HCT116 (cell line): Measurements from ENCODE around the gene ZBTB42. TPM values are rescaled to one million over a fixed set of nuclear protein-coding genes. Genes with fewer than 3 reads are reported as not detected.

ENCODE experiments used
- ATAC-seq: fragments of 200-7000 bp; cut with Tn5 transposase; 2 replicates; pipeline ENCODE4 v1.9.1; 2020; ENCODE audit warnings: mild to moderate bottlenecking, moderate library complexity
- BruUV-seq: library from RNA; stranded (reverse); fragments of 400-500 nt; replicated peaks from 2 replicates; lab custom pipeline; 2021; lab: Mats Ljungman, UMichigan
- CTCF ChIA-PET: fragments of 300-600 bp; sonication (Branson Sonifier 250); formaldehyde crosslinking; loops from one replicate; lab custom pipeline; 2021; ENCODE audit warnings: antibody characterized with exemption; lab: Charles Lee
- POLR2A ChIA-PET: fragments of 300-600, 350-600 bp; sonication (Branson Sonifier 250); formaldehyde crosslinking; loops from one replicate; lab custom pipeline; 2021; ENCODE audit warnings: antibody characterized with exemption; lab: Charles Lee
- RAD21 ChIA-PET, 2 experiments: fragments of 300-600 bp; sonication (Branson Sonifier 250); formaldehyde crosslinking; loops; one replicate each; lab custom pipeline; 2023; ENCODE audit warnings: low total read pairs in 2 of 2; ENCODE audit not compliant: uncharacterized antibody in 2 of 2, unreplicated experiment in 2 of 2, low non-redundant PET in 1 of 2; lab: Charles Lee
- DNase-seq: peaks from one replicate; pipeline ENCODE4 v3.0.0-alpha.2; 2010; ENCODE audit warnings: low read depth, low spot score
- H2AFZ ChIP-seq: fragments of 200-600 bp; shearing (Covaris generic), sonication (generic); 2 replicates; pipeline ENCODE4 v1.6.1; 2017; ENCODE audit warnings: low read depth, mixed run types, mixed read lengths, antibody characterized with exemption, low read length; ENCODE audit not compliant: poor library complexity, severe bottlenecking
- H3K27ac ChIP-seq: 2 replicates; pipeline ENCODE4 v1.5.1; 2012; ENCODE audit warnings: low read depth, low read length
- H3K27me3 ChIP-seq: fragments of 200-600 bp; sonication (generic); 2 replicates; pipeline ENCODE4 v1.6.1; 2016; ENCODE audit warnings: mixed run types, low read length, mixed read lengths; ENCODE audit not compliant: insufficient read depth
- H3K36me3 ChIP-seq, 2 experiments: fragments of 200-500 bp in 1 of 2; fragments of 200-600 bp in 1 of 2; sonication (Bioruptor generic) in 1 of 2; sonication (generic) in 1 of 2; 2 replicates each; pipeline versions ENCODE4 v1.5.1 to v1.6.1; 2014 to 2016; ENCODE audit warnings: low read length in 2 of 2, inconsistent platforms in 1 of 2, mixed read lengths in 1 of 2, mixed run types in 1 of 2; ENCODE audit not compliant: insufficient read depth in 2 of 2, control insufficient read depth in 1 of 2
- H3K4me1 ChIP-seq, 2 experiments: fragments of 200-600 bp in 1 of 2; sonication (generic) in 1 of 2; 2 replicates each; pipeline versions ENCODE4 v1.5.1 to v1.6.1; 2012 to 2017; ENCODE audit warnings: low read length in 2 of 2, inconsistent platforms in 1 of 2, mild to moderate bottlenecking in 1 of 2, mixed read lengths in 1 of 2, mixed run types in 1 of 2, moderate library complexity in 1 of 2; ENCODE audit not compliant: insufficient read depth in 2 of 2, control insufficient read depth in 1 of 2
- H3K4me2 ChIP-seq: fragments of 200-600 bp; sonication (generic); 2 replicates; pipeline ENCODE4 v1.6.1; 2017; ENCODE audit warnings: mixed run types, low read length, mixed read lengths
- H3K4me3 ChIP-seq, 2 experiments: fragments of 200-600 bp in 1 of 2; sonication (generic) in 1 of 2; replicated peaks in 1 of 2; 2 replicates each; pipeline ENCODE4 v1.5.1; 2011 to 2016; ENCODE audit warnings: low read length in 2 of 2, control low read depth in 1 of 2, low read depth in 1 of 2, mild to moderate bottlenecking in 1 of 2, mixed read lengths in 1 of 2, mixed run types in 1 of 2
- H3K79me2 ChIP-seq: fragments of 200-600 bp; sonication (generic); 2 replicates; pipeline ENCODE4 v1.6.1; 2017; ENCODE audit warnings: mild to moderate bottlenecking, mixed run types, low read length, moderate library complexity, mixed read lengths; ENCODE audit not compliant: insufficient read depth
- H3K9ac ChIP-seq: fragments of 200-600 bp; sonication (generic); 2 replicates; pipeline ENCODE4 v1.6.1; 2016; ENCODE audit warnings: low read length, mixed read lengths
- H3K9me2 ChIP-seq: fragments of 200-600 bp; sonication (generic), shearing (Covaris generic); 2 replicates; pipeline ENCODE4 v1.6.1; 2017; ENCODE audit warnings: mixed run types, mild to moderate bottlenecking, moderate library complexity; ENCODE audit not compliant: insufficient read depth
- H3K9me3 ChIP-seq, 2 experiments: fragments of 200-500 bp in 1 of 2; fragments of 200-600 bp in 1 of 2; sonication (Bioruptor generic) in 1 of 2; sonication (generic) in 1 of 2; 2 replicates each; pipeline ENCODE4 v1.6.1; 2014 to 2017; ENCODE audit warnings: low read length in 2 of 2, mixed read lengths in 2 of 2, inconsistent platforms in 1 of 2, low read depth in 1 of 2, mild to moderate bottlenecking in 1 of 2, mixed run types in 1 of 2, moderate library complexity in 1 of 2; ENCODE audit not compliant: control insufficient read depth in 1 of 2, insufficient read depth in 1 of 2
- H4K20me1 ChIP-seq: fragments of 200-600 bp; sonication (generic), shearing (Covaris generic); 2 replicates; pipeline ENCODE4 v1.6.1; 2017; ENCODE audit warnings: mixed run types, mild to moderate bottlenecking, moderate library complexity; ENCODE audit not compliant: insufficient read depth
- CBX3 ChIP-seq: IDR thresholded peaks from 2 replicates; pipeline ENCODE4 v1.6.1; 2012; ENCODE audit warnings: low read depth
- CTCF ChIP-seq, 3 experiments: fragments of 200-600 bp in 1 of 3; sonication (generic) in 1 of 3; IDR thresholded peaks in 2 of 3; conservative IDR thresholded peaks in 1 of 3; 2 replicates each; pipeline ENCODE4 v1.5.1; 2012 to 2017; ENCODE audit warnings: low read depth in 2 of 3, low read length in 2 of 3, antibody characterized with exemption in 1 of 3, borderline replicate concordance in 1 of 3, control low read depth in 1 of 3, mild to moderate bottlenecking in 1 of 3, mixed read lengths in 1 of 3, mixed run types in 1 of 3, moderate library complexity in 1 of 3; ENCODE audit not compliant: insufficient read depth in 1 of 3
- FOSL1 ChIP-seq: IDR thresholded peaks from 2 replicates; pipeline ENCODE4 v1.6.1; 2012; ENCODE audit warnings: low read depth
- JUND ChIP-seq: IDR thresholded peaks from 2 replicates; pipeline ENCODE4 v1.6.1; 2012
- MAX ChIP-seq: IDR thresholded peaks from 2 replicates; pipeline ENCODE4 v1.6.1; 2012
- POLR2A ChIP-seq: IDR thresholded peaks from 2 replicates; pipeline ENCODE4 v1.7.0; 2011; ENCODE audit warnings: borderline replicate concordance; ENCODE audit not compliant: insufficient read depth, insufficient read length; ENCODE audit errors: extremely low read depth
- POLR2AphosphoS5 ChIP-seq: IDR thresholded peaks from 2 replicates; pipeline ENCODE4 v1.6.1; 2011; ENCODE audit warnings: mild to moderate bottlenecking, low read depth, low read length, moderate library complexity
- REST ChIP-seq: IDR thresholded peaks from 2 replicates; pipeline ENCODE4 v1.6.1; 2012; ENCODE audit warnings: low read depth
- SIN3A ChIP-seq: IDR thresholded peaks from 2 replicates; pipeline ENCODE4 v1.6.1; 2012; ENCODE audit warnings: low read depth
- SP1 ChIP-seq: IDR thresholded peaks from 2 replicates; pipeline ENCODE4 v1.6.1; 2012; ENCODE audit warnings: low read depth
- SRF ChIP-seq: IDR thresholded peaks from 2 replicates; pipeline ENCODE4 v1.6.1; 2012; ENCODE audit warnings: low read depth
- TCF7L2 ChIP-seq: IDR thresholded peaks from 2 replicates; pipeline ENCODE4 v1.7.0; 2011; ENCODE audit warnings: borderline replicate concordance, inconsistent platforms; ENCODE audit not compliant: insufficient read depth, insufficient read length; ENCODE audit errors: extremely low read depth
- YY1 ChIP-seq: IDR thresholded peaks from 2 replicates; pipeline ENCODE4 v1.6.1; 2011; ENCODE audit warnings: low read length, low read depth, moderate library complexity, mild to moderate bottlenecking; ENCODE audit not compliant: insufficient replicate concordance; ENCODE audit errors: extremely low read depth
- ZFX ChIP-seq: fragments of 450-650 bp; IDR thresholded peaks from 2 replicates; pipeline ENCODE4 v1.6.1; 2017
- ZNF274 ChIP-seq: fragments of 200-500 bp; sonication (Bioruptor generic); IDR thresholded peaks from 2 replicates; pipeline ENCODE4 v1.6.1; 2014; ENCODE audit warnings: mild to moderate bottlenecking, low read depth, low read length, inconsistent platforms
- intact Hi-C: fragments of 100-400 bp; cut with micrococcal nuclease; formaldehyde crosslinking; loops from 2 replicates; pipeline ENCODE4 v1.10.0; 2022
- total RNA-seq: library from RNA; stranded (reverse); gene quantifications from one replicate; pipeline ENCODE4 v1.2.1, GENCODE V29; 2021; ENCODE audit not compliant: unreplicated experiment

The ZBTB42 gene
- total RNA-seq, 1 experiment from 2014 or later = 4.4 TPM

GRCh38 chr14:104774453-104775072 lies 26.3 kb upstream of the ZBTB42 start:
- ChIA-PET CTCF (no interaction called here), RAD21 (no interaction called here), POLR2A (no interaction called here)
- Histone ChIP-seq H3K4me1 (no peaks in the 10 kb centered on the region; a peak in 1 of 4 replicates), H3K9me3 (peaks cover 0 to 11% of the 10 kb centered on the region in 2 experiments; a peak in 2 of 4 replicates), H3K4me2 (no peak overlapping the region), H2AFZ (no peak overlapping the region), H3K9ac (no peak overlapping the region), H3K79me2 (no peaks in the 10 kb centered on the region), H3K27ac (no peak overlapping the region), H4K20me1 (no peaks in the 10 kb centered on the region), H3K9me2 (no peaks in the 10 kb centered on the region), H3K36me3 (peaks cover 2 to 43% of the 10 kb centered on the region in 2 experiments; a peak in 3 of 4 replicates), H3K4me3 (no peak overlapping the region), H3K27me3 (no peaks in the 10 kb centered on the region)
- BruUV-seq = no TSS peak
- ATAC-seq (no peak), DNase-seq (no peak)
- TF ChIP-seq FOSL1 = no peak
- no peak for TF ChIP-seq ZFX
- TF ChIP-seq JUND = no peak
- no peak for TF ChIP-seq ZNF274
- no peak for TF ChIP-seq SIN3A
- TF ChIP-seq YY1 = no peak
- no peak for TF ChIP-seq MAX
- TF ChIP-seq POLR2A = no peak
- TF ChIP-seq CBX3 = no peak
- TF ChIP-seq TCF7L2 = no peak
- intact Hi-C loops = no loop called here

GRCh38 chr14:104775073-104775489 lies 25.8 kb upstream of the ZBTB42 start:
- Histone ChIP-seq H3K9me2 (no peaks in the 10 kb centered on the region), H3K9me3 (peaks cover 0 to 11% of the 10 kb centered on the region in 2 experiments; a peak in 2 of 4 replicates), H3K4me2 (no peak overlapping the region), H3K9ac (no peak overlapping the region), H3K27me3 (no peaks in the 10 kb centered on the region), H3K4me1 (no peaks in the 10 kb centered on the region; a peak in 1 of 4 replicates), H3K27ac (no peak overlapping the region), H4K20me1 (no peaks in the 10 kb centered on the region), H2AFZ (no peak overlapping the region), H3K4me3 (no peak overlapping the region), H3K79me2 (no peaks in the 10 kb centered on the region; the same call in 1 of the 2 replicates), H3K36me3 (peaks cover 2 to 46% of the 10 kb centered on the region in 2 experiments; a peak in 3 of 4 replicates)
- ATAC-seq (no peak), DNase-seq (no peak)
- ChIA-PET POLR2A (no interaction called here), RAD21 (no interaction called here), CTCF (no interaction called here)
- BruUV-seq = no TSS peak
- no peak for TF ChIP-seq SP1
- TF ChIP-seq REST = no peak
- TF ChIP-seq JUND = no peak
- TF ChIP-seq FOSL1 = no peak
- TF ChIP-seq POLR2AphosphoS5 = no peak
- TF ChIP-seq CBX3 = no peak
- TF ChIP-seq CTCF (IDR thresholded peaks at IDR 0.05 in 2 of 3, conservative IDR thresholded peaks at IDR 0.05 in 1 of 3; ENCODE audit: borderline replicate concordance in 1 of 3, insufficient read depth in 1 of 3, low read depth in 2 of 3, low read length in 2 of 3) = no peak
- TF ChIP-seq SRF = no peak
- no peak for TF ChIP-seq ZFX
- intact Hi-C loops = no loop called here
